ENCODE data around the gene CUZD1. TPM values are rescaled to one million over a fixed set of nuclear protein-coding genes. Genes with fewer than 3 reads are reported as not detected.

CUZD1 gene
- total RNA-seq, 1 experiment from 2014 or later, result 17.2 TPM

GRCh38 chr10:122782911-122783310 lies 62.7 kb downstream of the CUZD1 start:
- Histone ChIP-seq H2BK5ac (ENCODE audit: insufficient read length, low read length) (no peak overlapping the region), H4K20me1 (ENCODE audit: control insufficient read depth, insufficient read depth, insufficient read length) (no peaks in the 10 kb centered on the region), H3T11ph (ENCODE audit: low read length) (no peak overlapping the region), H4K5ac (ENCODE audit: insufficient read length, low read depth, low read length) (no peak overlapping the region), H4K8ac (replicated peaks; ENCODE audit: insufficient read length, low read depth, low read length) (no peak overlapping the region), H3K18ac (ENCODE audit: insufficient read length, low read depth, low read length) (no peak overlapping the region), H2BK15ac (ENCODE audit: low read depth, low read length) (no peak overlapping the region), H3K4ac (ENCODE audit: low read depth, low read length) (no peak overlapping the region), H3K4me1 (ENCODE audit: insufficient read depth, low read length) (0 out of 2 replicates have a peak, but pooled peaks cover 6% of the 10 kb centered on the region), H3K79me2 (ENCODE audit: insufficient read depth, low read length) (no peaks in the 10 kb centered on the region), H3K79me1 (ENCODE audit: insufficient read depth, low read depth, low read length, poor library complexity, severe bottlenecking) (no peaks in the 10 kb centered on the region), H2AK5ac (ENCODE audit: insufficient read length, low read length) (no peak overlapping the region), H2AFZ (ENCODE audit: low read length) (no peak overlapping the region), H3K27ac (ENCODE audit: insufficient read length, low read depth, low read length) (no peak overlapping the region), H3K56ac (ENCODE audit: insufficient read length, low read depth, low read length) (no peak overlapping the region), H2BK20ac (ENCODE audit: low read depth, low read length, poor library complexity, severe bottlenecking) (no peak overlapping the region), H3K23me2 (ENCODE audit: insufficient read length, low read depth, low read length, poor library complexity, severe bottlenecking) (no peaks in the 10 kb centered on the region), H2BK12ac (ENCODE audit: insufficient read length, low read depth, low read length) (no peak overlapping the region), H4K91ac (ENCODE audit: insufficient read length, low read depth, low read length) (no peak overlapping the region), H2BK120ac (ENCODE audit: low read depth, low read length, poor library complexity, severe bottlenecking) (no peak overlapping the region), H3K4me2 (ENCODE audit: insufficient read depth, insufficient read length, low read length) (no peak overlapping the region), H3K9me3 (ENCODE audit: control insufficient read depth, low read depth, low read length) (no peaks in the 10 kb centered on the region), H3K23ac (ENCODE audit: insufficient read length, low read depth, low read length) (no peak overlapping the region), H3K14ac (ENCODE audit: insufficient read depth, low read length) (no peak overlapping the region), H3K27me3 (ENCODE audit: insufficient read depth, low read length) (no peaks in the 10 kb centered on the region), H3K9ac (ENCODE audit: extremely low read depth, insufficient read length, low read length) (no peak overlapping the region)
- peaks cover 12% of the 10 kb centered on the region for H3K27me3 Mint-ChIP-seq (ENCODE audit: low read depth)
- peaks cover 2 to 3% of the 10 kb centered on the region in 2 experiments; a peak in 4 of 5 replicates for H3K9me3 Mint-ChIP-seq
- H3K4me3 Mint-ChIP-seq, result no peak overlapping the region
- no peaks in the 10 kb centered on the region for H3K36me3 Mint-ChIP-seq (ENCODE audit: insufficient read depth in 1 of 3, low read depth in 3 of 3)
- WGBS (ENCODE audit: extremely low coverage, insufficient read length, low lambda C conversion rate), result no CpG with 5 or more reads among the region's 1 CpG
- H3K27ac Mint-ChIP-seq, result no peak overlapping the region; a peak in 1 of 7 replicates
- no peak for TF ChIP-seq CTCF (conservative IDR thresholded peaks at IDR 0.05)
- DNase-seq, result no peak
- H3K4me1 Mint-ChIP-seq, result peaks cover 5 to 12% of the 10 kb centered on the region in 2 experiments

Other genes starting within 250 kb of the CUZD1 start
- gene C10orf120, start 146.0 kb downstream of the CUZD1 start, total RNA-seq (2021), result not detected in 2 replicates
- gene FAM24B, start 33.7 kb upstream of the CUZD1 start, total RNA-seq (2021), result not detected in 2 replicates
- gene FAM24A, start 64.8 kb upstream of the CUZD1 start, total RNA-seq (2021), result not detected in 2 replicates
- 10.9 and 11.7 TPM in 2 replicates for gene C10orf88, start 108.4 kb upstream of the CUZD1 start, total RNA-seq (2021)
- 8.0 and 8.7 TPM in 2 replicates for gene PSTK, start 134.5 kb upstream of the CUZD1 start, total RNA-seq (2021)
- 12.5 and 14.3 TPM in 2 replicates for gene IKZF5, start 162.9 kb upstream of the CUZD1 start, total RNA-seq (2021)
- 31.1 and 35.1 TPM in 2 replicates for gene ACADSB, start 163.1 kb upstream of the CUZD1 start, total RNA-seq (2021)

Data from H9 (cell line).